Measurements from ENCODE around the gene NRCAM. TPM values are rescaled to one million over a fixed set of nuclear protein-coding genes. Genes with fewer than 3 reads are reported as not detected.

The NRCAM gene
- total and polyA plus RNA-seq, 2 of the 8 experiments (the other 6 are each of a cell fraction or from before 2014, with no cell fraction given), result 2.7 to 3.8 TPM

DNA sequence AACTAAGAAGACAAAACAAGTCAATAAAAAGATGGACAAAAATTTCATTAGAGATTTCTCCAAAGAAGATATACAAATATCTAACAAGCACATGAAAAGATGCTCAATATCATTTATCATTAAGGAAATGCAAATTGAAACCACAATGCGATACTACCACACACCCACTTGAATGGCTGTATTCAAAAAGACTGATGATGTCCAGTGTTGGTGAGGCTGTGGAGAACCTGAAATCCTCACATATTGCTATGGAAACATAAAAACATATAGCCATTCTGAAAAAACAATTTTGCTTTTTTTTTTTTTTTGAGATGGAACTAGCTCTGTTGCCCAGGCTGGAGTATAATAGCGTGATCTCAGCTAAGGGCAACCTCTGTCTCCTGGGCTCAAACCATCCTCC lies 202.0 kb downstream of the NRCAM start:
- CTCF ChIA-PET (ENCODE audit: partially characterized antibody), result interaction anchor here (0.6 to 1.0 kb wide), 2 partner anchors 12 to 31 kb away, joined by 3 read pairs; no protein-coding TSS in a partner anchor
- FAIRE-seq (no peak), DNase-seq (ENCODE audit: low read depth in 1 of 2, low spot score in 2 of 2) (no peak)
- Histone ChIP-seq H3K4me3 (ENCODE audit: extremely low read depth in 1 of 4, insufficient read depth in 2 of 4, low read depth in 3 of 4, low read length in 4 of 4) (no peak overlapping the region), H3K9me3 (ENCODE audit: insufficient read depth in 2 of 2, low read depth in 1 of 2, low read length in 1 of 2) (peaks cover 0 to 8% of the 10 kb centered on the region in 2 experiments; a peak in 2 of 4 replicates), H2BK15ac (ENCODE audit: low read length) (no peak overlapping the region), H3K4me2 (ENCODE audit: insufficient read depth in 1 of 2, low read depth in 2 of 2, low read length in 2 of 2) (no peak overlapping the region), H3K27ac (ENCODE audit: low read depth, low read length) (no peak overlapping the region), H3K56ac (replicated peaks; ENCODE audit: insufficient read length, low read depth, low read length) (no peak overlapping the region), H2BK120ac (replicated peaks; ENCODE audit: low read depth, low read length) (no peak overlapping the region), H3K23me2 (ENCODE audit: low read depth, low read length) (no peaks in the 10 kb centered on the region), H3K4ac (replicated peaks; ENCODE audit: insufficient read length, low read depth, low read length) (no peak overlapping the region), H3K9ac (replicated peaks in 1 of 4; ENCODE audit: extremely low read depth in 1 of 4, low read depth in 3 of 4, low read length in 3 of 4) (no peak overlapping the region), H2AK5ac (ENCODE audit: low read depth, low read length) (no peak overlapping the region), H2BK12ac (ENCODE audit: low read depth, low read length) (no peak overlapping the region), H3K4me1 (replicated peaks in 1 of 4; ENCODE audit: control insufficient read depth in 3 of 4, insufficient read depth in 4 of 4, low read length in 3 of 4) (no peaks in the 10 kb centered on the region), H4K8ac (ENCODE audit: extremely low read depth, insufficient read depth, low read length) (no peak overlapping the region), H3K36me3 (ENCODE audit: control insufficient read depth in 2 of 4, insufficient read depth in 4 of 4, low read length in 3 of 4) (no peaks in the 10 kb centered on the region), H2BK20ac (ENCODE audit: low read length) (no peak overlapping the region), H2AFZ (ENCODE audit: low read length) (no peak overlapping the region), H2BK5ac (ENCODE audit: low read depth, low read length) (no peak overlapping the region), H3K79me1 (ENCODE audit: low read depth, low read length) (no peaks in the 10 kb centered on the region), H3K79me2 (ENCODE audit: control insufficient read depth in 1 of 2, insufficient read depth in 2 of 2, low read length in 2 of 2) (no peaks in the 10 kb centered on the region), H3K18ac (ENCODE audit: extremely low read depth, low read length) (no peak overlapping the region), H3K27me3 (replicated peaks in 1 of 4; ENCODE audit: control insufficient read depth in 3 of 4, extremely low read depth in 1 of 4, insufficient read depth in 3 of 4, low read length in 3 of 4) (no peaks in the 10 kb centered on the region), H3K14ac (ENCODE audit: insufficient read length) (no peak overlapping the region), H3K23ac (ENCODE audit: insufficient read length) (no peak overlapping the region), H4K20me1 (replicated peaks in 1 of 2; ENCODE audit: control insufficient read depth in 1 of 2, insufficient read depth in 2 of 2, low read length in 2 of 2) (no peaks in the 10 kb centered on the region), H4K5ac (ENCODE audit: insufficient read length, low read depth, low read length) (no peak overlapping the region), H4K91ac (replicated peaks; ENCODE audit: insufficient read length, low read length) (no peak overlapping the region)
- POLR2A ChIA-PET (ENCODE audit: partially characterized antibody), result interaction anchor here (0.6 kb wide), 1 partner anchor 11 kb away, joined by 3 read pairs; no protein-coding TSS in a partner anchor
- 98% methylated on average over 2 of the region's 2 CpGs; no CpG with 5 or more reads in 1 of the 2 experiments for WGBS, 2 experiments (ENCODE audit: extremely low coverage in 1 of 2, insufficient coverage in 1 of 2, insufficient read length in 1 of 2, insufficient replicate concordance in 2 of 2, low coverage in 1 of 2, low lambda C conversion rate in 2 of 2, missing lambda C conversion rate in 1 of 2)
- TF ChIP-seq ATF3 (IDR thresholded peaks at IDR 0.05; ENCODE audit: insufficient read depth, low read depth, low read length), result no peak
- TF ChIP-seq SP4 (IDR thresholded peaks at IDR 0.05; ENCODE audit: low read length), result no peak
- no peak for TF ChIP-seq JUND (IDR thresholded peaks at IDR 0.05; ENCODE audit: low read length)
- TF ChIP-seq USF2 (IDR thresholded peaks at IDR 0.05; ENCODE audit: low read length), result no peak
- no peak for TF ChIP-seq SRF (IDR thresholded peaks at IDR 0.05; ENCODE audit: low read depth, low read length)
- TF ChIP-seq TAF1 (IDR thresholded peaks at IDR 0.05; ENCODE audit: low read depth, low read length), result no peak
- TF ChIP-seq TCF12 (IDR thresholded peaks at IDR 0.05; ENCODE audit: low read depth, low read length), result no peak
- TF ChIP-seq BCL11A (IDR thresholded peaks at IDR 0.05; ENCODE audit: low read depth in 2 of 2, low read length in 2 of 2), result no peak
- TF ChIP-seq HDAC2 (IDR thresholded peaks at IDR 0.05; ENCODE audit: borderline replicate concordance in 1 of 2, low read depth in 2 of 2, low read length in 2 of 2), result no peak
- no peak for TF ChIP-seq CHD2 (IDR thresholded peaks at IDR 0.05; ENCODE audit: low read length)

Data from H1 (cell line).